GM21360 (cell line): Measurements from ENCODE around the gene SH3D19.

Experiments
- ATAC-seq: cut with Tn5 transposase; IDR thresholded peaks from one replicate; pipeline ENCODE4 v1.9.1; 2021; ENCODE audit warnings: mild to moderate bottlenecking, moderate library complexity; ENCODE audit not compliant: unreplicated experiment

Gene SH3D19, protein sequence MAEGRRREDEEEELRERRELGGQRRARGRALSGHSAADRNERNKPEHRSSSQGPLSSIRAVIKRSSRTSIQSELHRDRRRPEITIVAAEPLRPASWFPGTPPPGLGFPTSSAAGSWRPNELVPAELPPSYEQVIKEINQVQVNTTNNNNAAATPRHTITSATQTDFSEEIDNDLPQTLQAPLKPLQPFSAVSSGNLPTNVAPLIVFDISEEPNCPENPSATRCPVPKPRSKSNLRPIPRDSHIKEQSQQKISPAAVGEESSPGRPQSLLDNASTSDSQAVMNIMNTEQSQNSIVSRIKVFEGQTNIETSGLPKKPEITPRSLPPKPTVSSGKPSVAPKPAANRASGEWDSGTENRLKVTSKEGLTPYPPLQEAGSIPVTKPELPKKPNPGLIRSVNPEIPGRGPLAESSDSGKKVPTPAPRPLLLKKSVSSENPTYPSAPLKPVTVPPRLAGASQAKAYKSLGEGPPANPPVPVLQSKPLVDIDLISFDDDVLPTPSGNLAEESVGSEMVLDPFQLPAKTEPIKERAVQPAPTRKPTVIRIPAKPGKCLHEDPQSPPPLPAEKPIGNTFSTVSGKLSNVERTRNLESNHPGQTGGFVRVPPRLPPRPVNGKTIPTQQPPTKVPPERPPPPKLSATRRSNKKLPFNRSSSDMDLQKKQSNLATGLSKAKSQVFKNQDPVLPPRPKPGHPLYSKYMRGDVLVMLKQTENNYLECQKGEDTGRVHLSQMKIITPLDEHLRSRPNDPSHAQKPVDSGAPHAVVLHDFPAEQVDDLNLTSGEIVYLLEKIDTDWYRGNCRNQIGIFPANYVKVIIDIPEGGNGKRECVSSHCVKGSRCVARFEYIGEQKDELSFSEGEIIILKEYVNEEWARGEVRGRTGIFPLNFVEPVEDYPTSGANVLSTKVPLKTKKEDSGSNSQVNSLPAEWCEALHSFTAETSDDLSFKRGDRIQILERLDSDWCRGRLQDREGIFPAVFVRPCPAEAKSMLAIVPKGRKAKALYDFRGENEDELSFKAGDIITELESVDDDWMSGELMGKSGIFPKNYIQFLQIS

DNA sequence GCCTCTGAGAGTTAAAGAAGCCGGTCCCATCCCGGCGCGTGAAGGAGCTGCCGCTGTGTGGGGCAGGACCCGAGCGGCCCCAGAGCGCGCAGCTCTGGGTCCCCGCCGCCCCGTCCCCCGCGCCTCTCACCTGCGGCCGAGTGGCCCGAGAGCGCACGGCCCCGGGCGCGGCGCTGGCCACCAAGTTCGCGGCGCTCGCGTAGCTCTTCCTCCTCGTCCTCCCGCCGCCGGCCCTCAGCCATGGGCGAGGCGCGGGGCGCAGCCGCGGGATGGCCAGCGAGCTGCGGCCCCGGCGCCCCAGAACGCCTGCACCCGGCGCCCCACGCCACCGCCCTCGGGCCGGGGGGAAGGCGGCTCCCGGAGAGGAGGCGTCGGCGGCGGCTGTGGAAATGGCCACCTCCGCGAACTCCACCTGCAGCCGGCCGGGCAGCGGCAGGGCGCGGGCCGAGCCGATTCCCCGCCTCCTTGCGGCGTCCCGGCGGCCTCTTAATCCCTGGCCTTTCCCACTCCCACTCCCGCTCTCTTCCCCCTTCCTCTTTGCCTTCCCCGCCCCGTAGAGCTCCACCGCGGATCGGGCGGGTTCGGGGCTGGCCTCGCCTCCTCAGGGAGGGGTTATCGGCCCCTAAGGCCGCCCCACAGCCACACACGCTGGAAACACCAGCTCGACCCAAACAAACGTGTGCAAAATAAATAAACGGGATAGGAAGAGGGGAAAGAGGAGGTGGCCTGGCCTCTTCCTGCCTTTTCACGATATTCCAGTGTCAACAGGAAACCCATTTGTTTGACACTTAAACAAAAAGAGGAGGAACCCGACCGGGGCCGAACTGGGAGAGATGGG is at the start of gene SH3D19:
SH3D19 (minus strand) TSS at position 495 of the 838 bp plus-strand sequence; CDS start at position 242, 253 bp downstream.
- ATAC-seq = no peak

DNA sequence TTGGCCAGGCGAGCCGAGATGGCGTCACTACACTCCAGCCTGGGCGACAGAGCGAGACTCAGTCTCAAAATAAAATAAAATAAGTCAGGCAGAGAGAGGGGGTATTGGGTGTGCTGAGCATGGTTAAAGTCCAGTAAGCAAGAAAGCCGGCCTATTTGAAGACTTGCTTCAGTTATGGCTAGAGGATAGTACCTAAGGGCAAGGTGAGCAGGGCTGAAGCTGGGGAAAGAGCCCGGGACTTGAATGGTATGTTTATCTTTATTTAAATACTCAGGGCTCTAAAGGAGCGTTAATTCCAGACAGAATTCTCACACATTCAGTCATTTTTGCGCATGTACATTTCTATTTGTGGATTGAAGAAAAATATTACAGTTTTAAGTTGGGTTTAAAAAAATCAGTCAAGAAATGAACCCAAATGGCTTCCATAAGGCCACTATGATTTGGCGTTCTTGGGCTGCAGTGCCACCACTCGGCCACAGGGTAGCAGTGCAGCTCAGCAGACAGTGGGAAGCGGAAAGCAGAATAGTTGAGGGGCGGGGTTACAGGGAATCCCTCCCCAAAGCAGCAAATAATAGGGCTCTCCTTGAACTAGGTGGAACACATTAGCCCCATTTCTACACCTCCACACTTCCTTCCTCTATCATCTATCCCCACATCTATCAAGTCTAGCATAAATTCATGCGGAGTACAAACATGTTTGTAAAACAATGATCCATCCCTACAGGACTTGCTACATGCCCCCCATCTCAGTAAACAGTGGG is 37.2 kb upstream of the SH3D19 start:
- peak; percentile 96 for ATAC-seq

DNA sequence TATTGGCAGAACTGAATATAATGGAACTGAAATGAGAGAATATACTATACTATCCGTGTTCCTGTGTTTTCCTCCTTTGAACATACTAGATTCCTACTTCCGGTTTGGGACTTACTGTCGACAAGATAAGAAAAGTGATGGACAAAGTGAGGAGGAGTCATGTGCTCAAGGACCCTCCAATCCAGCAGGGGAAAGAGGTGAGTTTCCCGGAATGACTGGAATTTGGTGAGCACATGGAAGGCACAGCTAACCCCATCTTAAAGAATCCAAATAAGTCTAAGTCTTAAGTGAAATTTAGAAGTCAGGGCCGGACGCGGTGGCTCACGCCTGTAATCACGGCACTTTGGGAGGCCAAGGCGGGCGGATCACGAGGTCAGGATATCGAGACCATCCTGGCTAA is 36.6 kb upstream of the SH3D19 start:
- ATAC-seq = no peak

DNA sequence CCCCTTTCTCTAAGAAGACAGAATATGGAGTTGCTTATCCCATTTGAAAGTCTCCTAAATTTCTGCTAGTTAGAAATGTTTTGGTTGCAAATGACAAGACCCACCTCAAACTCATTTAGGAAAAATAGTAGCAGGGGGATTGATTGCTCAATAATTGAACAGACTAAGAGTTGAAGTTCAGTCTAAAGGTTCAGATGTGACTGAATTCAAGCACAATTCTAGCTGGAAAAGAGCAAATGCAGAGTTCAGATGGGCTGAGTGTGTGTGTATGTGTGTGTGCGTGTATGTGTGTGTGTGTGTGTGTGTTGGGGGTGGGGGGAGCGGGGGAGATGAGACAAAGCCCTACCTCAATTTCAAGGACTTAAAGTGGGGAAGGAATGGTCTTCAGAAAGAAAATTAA is 35.7 kb upstream of the SH3D19 start:
- ATAC-seq = no peak

DNA sequence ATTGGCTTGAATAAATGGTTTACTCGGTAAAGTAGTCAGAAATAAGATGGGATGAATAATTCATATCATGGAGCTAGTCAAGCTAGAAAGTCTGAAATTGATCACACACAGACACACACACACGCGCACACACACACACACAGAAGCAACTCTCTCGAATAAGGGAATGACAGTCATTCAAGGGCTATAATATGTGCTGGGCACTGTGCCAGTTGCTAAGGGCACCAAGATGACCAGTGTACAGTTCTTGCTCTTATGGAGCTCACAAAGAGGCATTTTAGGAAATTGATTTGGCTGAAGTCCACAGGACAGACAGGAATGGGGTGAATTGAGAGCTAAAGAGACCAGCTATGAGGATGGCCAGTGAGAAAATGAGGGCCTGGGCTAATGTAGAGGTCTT is 34.2 kb upstream of the SH3D19 start:
- ATAC-seq = no peak

DNA sequence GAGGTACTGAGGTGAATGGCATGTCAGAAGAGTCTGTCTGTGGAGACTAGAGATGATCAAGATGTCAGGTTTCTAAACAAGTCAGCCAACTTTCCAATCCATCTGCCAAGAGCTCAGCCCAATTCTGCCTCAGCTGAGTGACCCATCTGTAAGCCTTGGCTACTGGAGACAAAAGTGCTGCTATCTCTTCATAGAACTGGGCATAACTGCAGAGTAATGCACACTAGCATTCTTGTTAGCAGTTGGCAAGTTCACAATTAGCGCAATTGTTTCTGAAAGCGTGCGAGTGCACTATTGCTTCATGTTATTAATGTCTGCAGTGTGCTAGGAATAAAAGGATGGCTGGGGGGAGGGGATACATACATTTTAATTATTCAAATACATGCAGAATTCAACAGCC is 32.9 kb upstream of the SH3D19 start:
- no peak for ATAC-seq

DNA sequence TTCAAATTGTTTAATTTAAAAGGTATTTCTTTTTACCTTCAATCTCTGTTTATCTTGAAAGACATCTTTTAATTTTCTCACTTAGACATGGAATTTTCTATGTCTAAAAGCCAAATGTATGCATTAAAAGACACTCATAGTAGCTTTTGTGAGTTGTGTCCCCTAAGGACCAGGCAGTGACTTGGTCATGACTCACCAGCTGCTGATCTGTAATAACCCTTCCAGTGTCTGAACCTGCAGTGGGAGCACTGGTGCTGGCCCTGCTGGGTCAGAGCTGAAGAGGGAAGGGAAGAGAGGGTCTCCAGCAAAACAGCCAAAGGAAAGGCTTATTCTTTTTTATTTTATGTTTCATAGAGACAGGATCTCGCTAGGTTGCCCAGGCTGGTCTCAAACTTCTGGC is 31.1 kb upstream of the SH3D19 start:
- ATAC-seq = no peak

DNA sequence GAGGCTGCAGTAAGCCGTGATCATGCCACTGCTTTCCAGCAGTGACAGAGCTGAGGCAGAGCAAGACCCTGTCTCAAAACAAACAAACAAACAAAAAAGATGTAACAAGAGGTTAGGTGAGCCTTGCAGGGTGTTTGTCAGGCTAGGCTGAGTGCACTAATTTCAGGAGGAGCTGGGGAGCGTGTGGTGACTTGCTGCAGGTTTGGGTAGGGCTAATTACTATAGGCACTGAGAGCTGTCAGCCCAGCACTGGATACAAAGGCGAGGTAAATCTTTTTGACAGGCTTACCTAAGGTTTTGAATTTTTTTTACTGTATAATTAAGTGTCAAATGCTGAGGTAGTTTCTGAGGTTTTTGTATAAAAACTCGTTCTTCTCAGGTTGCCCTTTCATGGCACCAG is 29.8 kb upstream of the SH3D19 start:
- no peak for ATAC-seq

DNA sequence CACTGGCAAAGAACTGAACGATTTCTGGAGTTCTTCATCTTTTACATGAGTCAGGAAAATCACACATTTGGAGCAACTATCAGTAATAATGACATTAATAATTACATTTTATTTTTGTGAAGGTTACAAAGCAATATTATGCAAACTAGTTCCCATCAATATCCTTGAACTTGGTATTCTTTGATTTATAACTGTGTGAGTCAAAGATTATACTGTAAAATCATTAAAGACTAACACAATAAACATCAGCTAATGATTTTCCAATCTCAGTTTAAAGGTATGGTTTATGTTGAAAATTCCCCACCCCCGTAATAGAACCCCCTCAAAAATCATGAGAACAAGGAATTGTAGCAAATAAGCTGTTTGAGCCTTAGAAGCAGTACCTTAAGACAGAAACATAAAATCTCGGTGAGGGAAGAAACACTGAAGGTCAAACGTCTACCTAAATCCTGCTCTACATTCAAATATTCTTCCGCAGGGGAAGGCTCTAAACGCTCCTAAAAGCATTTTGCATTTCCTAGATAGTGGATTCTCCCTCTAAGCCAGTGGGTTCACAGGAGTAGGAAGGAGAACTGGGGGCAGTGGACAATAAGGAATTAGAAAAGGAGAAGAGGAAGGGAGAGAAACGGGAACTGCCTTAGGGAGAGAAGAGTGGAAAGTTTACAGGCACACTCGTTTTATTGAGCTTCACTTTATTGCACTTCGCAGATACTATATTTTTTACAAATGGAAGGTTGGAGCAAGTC is 22.3 kb upstream of the SH3D19 start:
- ATAC-seq = no peak

DNA sequence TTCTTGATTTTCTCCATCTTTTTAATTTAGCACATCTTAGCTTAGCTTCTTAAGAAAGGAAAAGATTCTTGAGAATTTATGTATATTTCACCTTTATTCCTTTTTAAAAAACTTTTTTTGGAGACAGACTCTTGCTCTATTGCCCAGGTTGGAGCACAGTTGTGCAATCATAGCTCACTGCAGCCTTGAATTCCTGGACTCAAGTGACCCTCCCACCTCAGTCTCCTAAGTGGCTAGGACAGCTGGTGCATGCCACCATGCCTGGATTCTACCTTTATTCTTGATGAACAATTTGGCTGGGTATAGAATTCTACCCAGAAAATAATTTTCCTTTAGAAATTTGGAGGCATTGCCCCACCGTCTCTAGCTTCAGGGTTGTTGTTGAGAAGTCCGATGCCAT is 19.5 kb upstream of the SH3D19 start:
- ATAC-seq = no peak

DNA sequence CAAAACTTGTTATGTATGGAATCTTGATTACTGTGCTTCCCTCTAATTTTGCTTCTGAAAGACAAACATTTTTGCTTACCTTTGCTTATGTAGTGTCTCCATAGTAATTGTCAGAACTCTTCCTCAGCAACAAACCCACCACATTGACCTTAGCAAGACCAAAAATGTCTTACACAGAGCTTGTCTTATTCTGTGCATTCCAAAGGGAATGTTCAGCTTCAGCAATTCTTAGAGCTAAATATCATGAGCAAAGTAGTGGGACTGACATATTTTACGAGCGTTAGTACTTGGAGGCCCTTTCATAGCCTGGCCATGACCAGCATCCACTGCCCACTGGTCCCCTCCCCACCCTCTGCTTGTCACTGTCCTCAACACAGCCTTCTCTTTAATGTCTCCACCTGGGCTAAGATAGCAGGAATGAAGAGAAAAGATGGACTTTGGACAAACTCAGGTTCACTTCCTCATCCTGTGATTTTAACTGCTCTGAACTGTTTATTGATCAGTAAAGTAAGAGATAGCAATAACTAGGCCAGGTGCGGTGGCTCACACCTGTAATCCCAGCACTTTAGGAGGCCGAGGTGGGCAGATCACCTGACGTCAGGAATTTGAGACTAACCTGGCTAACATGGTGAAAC is 15.5 kb upstream of the SH3D19 start:
- no peak for ATAC-seq

DNA sequence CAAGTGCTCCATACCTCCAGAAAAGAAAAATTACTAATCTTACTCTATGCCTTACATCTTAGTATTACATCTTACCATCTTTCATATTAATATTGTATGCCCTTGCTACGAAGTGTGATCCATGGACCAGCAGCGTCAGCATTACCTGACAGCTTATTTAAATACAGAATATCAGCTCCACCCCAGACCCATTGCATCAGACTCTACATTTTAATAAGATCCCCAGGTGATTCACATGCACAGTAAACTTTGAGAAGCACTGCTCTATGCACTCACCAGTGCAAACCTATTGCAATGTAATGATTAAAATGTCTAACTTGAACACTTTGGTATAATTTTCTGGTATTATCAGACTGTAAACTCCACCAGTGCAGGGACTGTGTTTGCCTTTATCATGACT is 14.1 kb upstream of the SH3D19 start:
- no peak for ATAC-seq

DNA sequence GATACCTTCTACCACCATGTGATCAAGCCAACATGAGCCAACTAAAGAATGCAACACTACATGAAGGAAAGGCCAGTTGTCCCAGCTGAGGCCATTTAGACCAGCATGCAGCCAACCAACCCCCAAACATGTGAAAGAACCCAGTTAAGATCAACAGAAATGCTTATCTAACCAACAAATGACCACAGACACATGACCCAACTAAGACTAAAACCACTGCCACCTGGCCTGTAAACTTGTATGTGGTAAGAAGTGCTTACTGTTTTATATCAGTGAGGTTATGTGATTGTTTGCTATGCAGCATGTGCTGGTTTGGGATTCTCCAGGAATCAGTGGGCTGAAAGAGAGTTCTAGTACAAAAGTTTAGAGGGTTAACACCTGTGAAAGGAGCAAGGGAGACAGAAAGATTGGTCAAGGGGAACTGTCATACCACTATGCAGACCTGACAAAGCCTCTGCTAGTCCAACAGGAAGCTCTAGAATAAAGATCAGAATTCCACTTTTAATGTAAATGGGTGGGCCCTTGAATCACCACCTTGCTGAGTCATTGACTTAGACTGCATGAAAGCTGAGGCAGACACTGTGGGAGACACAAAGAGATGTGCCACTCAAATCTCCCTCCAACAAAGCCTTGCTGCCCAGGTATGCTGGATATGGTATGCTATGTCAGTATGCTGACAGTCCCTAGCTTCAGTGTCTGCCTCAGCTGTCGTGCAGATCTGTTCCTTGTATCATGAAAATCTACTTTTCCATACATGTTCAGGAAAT is 6.1 kb upstream of the SH3D19 start:
- ATAC-seq = no peak

DNA sequence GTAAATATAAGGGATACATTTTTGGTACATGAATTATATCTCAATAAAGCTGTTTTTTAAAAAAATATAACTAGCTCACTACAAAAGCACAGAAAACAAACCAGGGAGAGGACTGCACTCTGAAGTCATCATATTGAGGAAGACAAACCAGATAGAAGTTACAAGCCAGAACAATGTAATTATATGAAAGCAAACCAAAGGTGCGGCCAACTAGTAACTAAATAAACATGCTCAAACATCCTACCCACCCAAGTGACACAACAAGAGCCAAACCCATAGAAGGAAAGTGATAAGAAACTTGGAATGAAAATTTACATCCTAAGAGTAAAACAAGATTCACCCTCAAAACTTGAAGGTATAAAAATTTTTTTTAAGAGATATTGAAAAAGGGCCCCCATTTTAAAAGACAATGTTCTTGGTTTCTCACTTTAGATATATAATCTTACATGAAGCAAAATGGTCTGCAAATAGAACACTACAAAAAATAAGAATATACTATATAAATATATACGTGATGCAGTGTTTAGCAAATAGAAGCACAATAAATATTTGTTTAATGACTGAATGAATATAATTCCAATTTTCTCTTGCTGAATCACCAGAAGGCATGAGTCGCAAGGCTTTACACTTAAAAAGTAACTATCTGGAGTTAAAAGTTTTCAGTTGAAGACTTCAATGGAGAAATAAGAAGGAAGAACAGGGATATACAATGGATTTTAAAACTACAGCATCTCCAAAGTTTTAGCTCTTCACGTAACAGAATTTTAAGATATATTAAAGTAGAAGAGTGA is 4.0 kb upstream of the SH3D19 start:
- no peak for ATAC-seq

DNA sequence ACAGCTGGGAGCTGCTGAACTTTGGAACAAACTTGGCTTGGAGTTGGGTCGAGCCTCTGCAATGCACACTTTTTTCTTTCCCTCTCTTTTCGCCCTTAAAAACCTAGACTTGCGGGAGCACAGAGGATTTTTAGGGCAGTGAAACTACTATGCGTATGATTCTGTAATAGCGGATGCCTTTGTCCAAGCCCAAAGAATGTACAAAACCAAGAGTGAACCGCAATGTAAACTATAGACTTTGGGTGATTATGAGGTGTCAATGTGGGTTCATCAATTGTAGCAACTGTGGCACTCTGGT is 493 bp upstream of the SH3D19 start:
- ATAC-seq = no peak

DNA sequence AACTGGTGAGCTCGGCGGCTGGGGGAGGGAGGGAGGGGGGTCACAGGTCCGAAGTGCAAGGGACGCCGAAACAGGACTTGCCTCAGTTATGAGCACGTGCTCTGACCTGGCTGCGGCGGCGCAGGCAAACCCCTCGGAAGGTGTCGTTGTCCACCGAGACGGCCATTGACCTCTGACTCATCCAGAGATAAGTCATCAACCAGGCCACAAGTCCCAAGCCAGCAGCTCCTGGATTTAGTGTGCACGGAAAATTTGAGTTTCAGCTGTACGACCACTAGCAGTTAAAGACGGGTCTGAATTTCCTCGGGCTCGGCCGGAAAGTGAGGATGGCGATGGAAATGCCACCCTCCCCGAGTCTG is 674 bp downstream of the SH3D19 start:
- no peak for ATAC-seq

DNA sequence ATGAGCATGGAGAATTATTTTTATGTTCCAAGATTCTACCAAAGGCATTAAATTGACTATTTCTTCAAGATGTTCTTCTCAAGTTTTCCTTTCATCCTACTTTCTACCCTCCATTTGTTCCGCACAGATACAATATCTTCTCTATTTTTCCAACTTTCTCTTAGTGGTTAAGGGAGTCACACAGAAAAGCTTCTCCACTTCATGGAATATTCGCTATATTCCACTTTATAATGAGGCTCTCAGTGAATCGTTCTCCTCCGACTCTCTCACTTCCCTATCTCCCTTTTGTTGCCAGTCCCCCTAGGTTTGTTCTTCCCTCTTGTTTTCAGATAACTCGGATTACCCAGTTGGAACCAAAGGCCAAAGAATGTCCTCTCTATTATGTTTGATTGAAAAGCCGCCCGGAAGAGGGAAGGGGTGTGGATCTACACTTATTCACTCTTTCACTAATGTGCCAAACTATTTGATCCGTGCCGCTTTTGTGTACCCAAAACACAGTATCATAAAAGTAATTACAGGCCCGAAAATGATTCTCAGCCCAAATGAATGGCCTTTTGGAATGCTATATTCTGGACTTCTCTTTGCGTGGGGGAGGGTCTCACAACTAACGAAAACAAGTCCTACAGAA is 1.2 kb downstream of the SH3D19 start:
- ATAC-seq = no peak
